ENCODE data around the gene MORN1.

GRCh38 chr1:2342384-2343022, 48.9 kb downstream of the MORN1 start:
- no peak for TF ChIP-seq CTCF (IDR thresholded peaks at IDR 0.05; ENCODE audit: low read depth, low read length, missing input control)
- no peak for TF ChIP-seq JUND (IDR thresholded peaks at IDR 0.05)
- TF ChIP-seq, protein P1, sequence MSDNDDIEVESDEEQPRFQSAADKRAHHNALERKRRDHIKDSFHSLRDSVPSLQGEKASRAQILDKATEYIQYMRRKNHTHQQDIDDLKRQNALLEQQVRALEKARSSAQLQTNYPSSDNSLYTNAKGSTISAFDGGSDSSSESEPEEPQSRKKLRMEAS (IDR thresholded peaks at IDR 0.05): no peak
- no peak for TF ChIP-seq RXRA (IDR thresholded peaks at IDR 0.05)
- TF ChIP-seq RAD21 (IDR thresholded peaks at IDR 0.05): no peak
- TF ChIP-seq, protein P2, sequence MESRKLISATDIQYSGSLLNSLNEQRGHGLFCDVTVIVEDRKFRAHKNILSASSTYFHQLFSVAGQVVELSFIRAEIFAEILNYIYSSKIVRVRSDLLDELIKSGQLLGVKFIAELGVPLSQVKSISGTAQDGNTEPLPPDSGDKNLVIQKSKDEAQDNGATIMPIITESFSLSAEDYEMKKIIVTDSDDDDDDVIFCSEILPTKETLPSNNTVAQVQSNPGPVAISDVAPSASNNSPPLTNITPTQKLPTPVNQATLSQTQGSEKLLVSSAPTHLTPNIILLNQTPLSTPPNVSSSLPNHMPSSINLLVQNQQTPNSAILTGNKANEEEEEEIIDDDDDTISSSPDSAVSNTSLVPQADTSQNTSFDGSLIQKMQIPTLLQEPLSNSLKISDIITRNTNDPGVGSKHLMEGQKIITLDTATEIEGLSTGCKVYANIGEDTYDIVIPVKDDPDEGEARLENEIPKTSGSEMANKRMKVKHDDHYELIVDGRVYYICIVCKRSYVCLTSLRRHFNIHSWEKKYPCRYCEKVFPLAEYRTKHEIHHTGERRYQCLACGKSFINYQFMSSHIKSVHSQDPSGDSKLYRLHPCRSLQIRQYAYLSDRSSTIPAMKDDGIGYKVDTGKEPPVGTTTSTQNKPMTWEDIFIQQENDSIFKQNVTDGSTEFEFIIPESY (IDR thresholded peaks at IDR 0.05): no peak
- TF ChIP-seq GABPA (IDR thresholded peaks at IDR 0.05 in 1 of 2, conservative IDR thresholded peaks at IDR 0.05 in 1 of 2): no peak
- TF ChIP-seq HNF4G (IDR thresholded peaks at IDR 0.05): no peak
- TF ChIP-seq TAF1 (conservative IDR thresholded peaks at IDR 0.05): no peak
- no peak for TF ChIP-seq FOXA1 (IDR thresholded peaks at IDR 0.05)
- TF ChIP-seq HNF4A (conservative IDR thresholded peaks at IDR 0.05): no peak

All from liver (tissue), 3 donors.